ENCODE measurements around the gene CD86. TPM values are rescaled to one million over a fixed set of nuclear protein-coding genes. Genes with fewer than 3 reads are reported as not detected.

The CD86 gene
- total RNA-seq, 1 donor from 2014 or later = 4.2 TPM

GRCh38 chr3:122052968-122053367, 2.2 kb upstream of the CD86 start:
- DNase-seq (ENCODE audit: missing footprints) = no peak
- ATAC-seq = no peak
- intact Hi-C loops (cut with DNase I) = no loop called here

DNA sequence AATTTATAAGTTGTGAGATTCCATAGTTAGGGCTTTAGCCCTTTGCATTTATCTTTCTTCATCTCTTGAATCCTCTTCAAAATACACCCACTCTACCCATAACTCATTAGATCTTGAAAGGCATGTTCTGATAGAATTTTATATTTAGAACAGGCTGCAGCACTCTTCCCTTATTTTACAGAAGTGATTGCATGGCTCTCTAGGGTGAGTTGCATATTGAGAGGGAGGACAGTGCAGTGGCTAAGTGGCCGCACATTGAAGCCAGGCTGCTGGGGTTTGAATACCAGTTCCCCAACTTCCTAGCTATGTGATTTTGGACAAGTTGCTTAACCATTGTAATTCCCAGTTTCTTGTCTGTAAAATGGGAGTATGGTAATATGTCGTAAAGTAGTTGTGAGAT, 2.5 kb downstream of the CD86 start:
- intact Hi-C loops (cut with DNase I) = no loop called here
- DNase-seq (ENCODE audit: missing footprints) (no peak), ATAC-seq (no peak)

DNA sequence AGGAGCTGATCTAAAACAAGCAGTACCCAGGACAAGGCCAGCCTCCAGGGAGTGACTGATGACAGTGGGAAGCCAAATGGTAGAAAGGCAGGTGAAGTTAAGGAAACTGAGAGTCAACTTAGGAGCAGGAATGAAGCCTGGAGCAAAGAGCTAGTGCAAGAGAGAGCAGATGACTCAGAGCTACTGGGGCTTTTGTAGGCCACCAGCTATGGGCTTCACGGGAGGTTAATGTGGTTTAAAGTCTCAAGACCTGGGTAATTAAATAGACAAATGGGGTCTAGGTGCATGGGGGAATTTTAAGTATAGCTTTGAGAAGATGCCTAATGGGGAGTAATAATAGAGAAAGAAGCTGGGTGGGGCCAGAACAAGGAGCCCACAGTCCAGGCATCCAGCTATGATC, 3.1 kb downstream of the CD86 start:
- ATAC-seq = no peak

DNA sequence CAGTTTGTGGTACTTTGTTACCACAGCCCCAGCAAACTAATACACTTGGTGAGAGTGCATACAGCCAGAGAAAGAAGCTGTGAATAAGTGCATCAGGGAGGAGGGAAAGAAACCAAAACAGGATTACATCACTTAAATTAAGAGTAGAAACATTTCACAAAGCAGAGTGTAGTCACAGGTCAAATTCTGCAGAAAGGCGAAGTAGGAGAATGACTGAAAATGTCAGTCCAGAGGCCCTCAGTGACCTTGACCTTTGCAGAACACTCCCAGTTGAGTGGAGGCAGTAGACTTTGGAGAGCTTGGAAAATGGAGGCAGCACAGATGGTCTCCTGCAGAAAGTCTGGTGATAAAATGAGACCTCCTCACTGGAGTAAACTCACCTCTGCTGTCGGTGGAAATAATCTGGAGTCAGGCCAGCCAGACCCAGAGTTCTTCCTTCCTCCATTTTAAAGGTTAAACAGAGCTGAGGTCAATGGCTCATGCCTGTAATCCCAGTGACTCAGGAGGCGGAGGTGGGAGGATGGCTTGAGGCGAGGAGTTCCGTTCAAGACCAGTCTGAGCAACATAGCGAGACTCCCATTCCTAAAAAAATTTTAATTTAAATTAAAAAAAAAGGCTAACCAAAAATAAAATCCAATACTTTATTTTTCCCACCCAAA, 5.0 kb downstream of the CD86 start:
- intact Hi-C loops (cut with DNase I) = no loop called here
- DNase-seq (ENCODE audit: missing footprints) (no peak), ATAC-seq (no peak)

More for the DNA sequence above, 3.1 kb downstream of the CD86 start:
- intact Hi-C loops (cut with DNase I) = no loop called here
- no peak for DNase-seq (ENCODE audit: missing footprints)

DNA sequence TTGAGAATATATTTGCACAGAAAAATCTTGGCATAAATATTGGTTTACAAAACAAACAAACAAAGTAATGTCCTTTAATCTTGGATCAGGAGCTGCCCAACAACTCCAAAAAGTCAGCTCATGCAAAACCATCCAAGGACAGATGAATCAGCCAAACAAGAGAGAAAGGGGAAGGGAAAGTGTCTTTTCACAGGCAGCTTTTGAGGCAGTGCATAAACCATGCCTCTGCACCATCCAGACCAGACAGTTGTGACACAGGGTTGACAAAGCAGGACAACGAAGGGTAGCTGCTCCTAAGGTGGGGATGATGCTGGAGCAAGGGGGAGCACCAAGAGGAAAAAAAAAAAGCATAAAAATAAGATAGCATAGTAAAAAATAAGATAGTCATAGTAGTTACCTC, 8.7 kb downstream of the CD86 start:
- DNase-seq (ENCODE audit: missing footprints) (no peak), ATAC-seq (no peak)
- intact Hi-C loops (cut with DNase I) = no loop called here

DNA sequence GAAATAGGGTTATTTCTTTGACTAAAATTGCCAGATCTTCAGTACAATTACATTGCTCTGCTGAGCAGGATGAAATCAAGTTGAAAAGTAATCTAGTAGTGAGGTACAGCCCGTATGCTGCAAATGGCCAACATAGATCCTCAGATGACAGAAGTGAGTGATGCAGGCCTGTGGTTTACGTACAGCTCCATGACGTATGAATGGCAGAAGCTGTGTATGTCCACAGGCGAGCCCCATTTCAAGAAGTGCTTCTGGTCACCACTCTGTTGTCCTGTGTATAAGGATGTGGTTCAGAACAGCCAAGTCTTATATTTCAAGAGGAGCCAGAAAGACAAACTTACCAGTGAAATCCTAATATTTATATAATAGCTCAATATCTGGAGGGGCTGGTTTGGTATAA, 9.2 kb downstream of the CD86 start:
- intact Hi-C loops (cut with DNase I) = no loop called here
- DNase-seq (ENCODE audit: missing footprints) (no peak), ATAC-seq (no peak)

DNA sequence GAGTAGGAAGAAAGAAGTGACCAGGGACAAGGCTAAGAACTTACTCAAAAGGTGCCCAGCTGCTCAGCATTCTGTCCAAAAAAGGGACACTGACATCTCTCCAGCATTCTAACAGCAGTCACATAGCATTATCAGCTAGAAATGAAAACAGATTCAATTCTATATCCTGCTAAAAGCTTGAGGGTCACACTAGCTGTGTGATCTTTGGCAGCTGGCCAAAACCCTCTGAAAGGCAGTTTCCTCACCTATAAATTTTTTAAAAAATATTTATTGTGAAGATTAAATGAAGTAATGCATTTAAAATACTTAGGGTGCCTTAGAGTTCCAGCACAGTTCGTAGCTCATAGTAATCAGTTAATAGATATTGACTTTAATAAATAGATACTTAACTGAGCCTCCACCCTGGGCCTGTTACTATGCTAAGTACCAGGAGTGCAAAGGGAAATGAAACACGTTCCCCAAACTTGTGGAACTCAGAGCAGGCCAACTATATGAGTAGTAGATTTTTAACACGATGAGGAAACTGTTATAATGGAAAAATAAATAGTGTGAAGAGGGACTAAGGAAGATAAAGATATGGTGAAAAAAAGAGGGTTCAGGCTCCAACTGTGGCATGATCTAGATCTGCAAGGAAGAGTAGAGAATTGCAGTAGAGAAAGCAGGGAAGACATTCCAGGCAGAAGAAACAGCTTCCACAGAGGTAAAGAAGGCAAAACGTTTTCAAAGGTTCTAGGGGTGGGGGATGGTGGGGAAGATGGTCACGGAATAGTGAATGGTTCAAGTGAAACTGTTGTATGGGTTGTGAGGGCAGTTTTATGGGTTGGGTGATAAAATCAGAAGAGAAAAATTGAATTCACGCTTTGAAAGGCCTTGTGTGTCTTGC, 11.4 kb downstream of the CD86 start:
- intact Hi-C loops (cut with DNase I) = no loop called here
- no peak for ATAC-seq
- no peak for DNase-seq (ENCODE audit: missing footprints)

DNA sequence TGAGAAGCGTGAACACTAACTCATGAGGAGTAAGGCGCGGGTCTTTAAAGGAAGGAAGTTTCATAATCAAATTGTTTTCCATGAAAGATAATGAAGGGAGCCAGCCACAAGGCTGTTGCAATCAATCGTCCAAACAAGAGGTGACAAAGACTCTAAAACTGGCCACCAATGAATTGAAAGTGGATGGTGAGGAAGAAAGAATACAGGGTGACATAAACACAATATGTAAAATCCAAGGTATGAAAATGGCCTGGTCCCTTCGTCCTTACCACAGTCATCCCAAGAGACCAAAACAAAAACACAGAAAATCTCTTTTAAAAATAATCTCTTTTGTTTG, 12.0 kb downstream of the CD86 start:
- DNase-seq (ENCODE audit: missing footprints) (no peak), ATAC-seq (no peak)
- intact Hi-C loops (cut with DNase I) = no loop called here

DNA sequence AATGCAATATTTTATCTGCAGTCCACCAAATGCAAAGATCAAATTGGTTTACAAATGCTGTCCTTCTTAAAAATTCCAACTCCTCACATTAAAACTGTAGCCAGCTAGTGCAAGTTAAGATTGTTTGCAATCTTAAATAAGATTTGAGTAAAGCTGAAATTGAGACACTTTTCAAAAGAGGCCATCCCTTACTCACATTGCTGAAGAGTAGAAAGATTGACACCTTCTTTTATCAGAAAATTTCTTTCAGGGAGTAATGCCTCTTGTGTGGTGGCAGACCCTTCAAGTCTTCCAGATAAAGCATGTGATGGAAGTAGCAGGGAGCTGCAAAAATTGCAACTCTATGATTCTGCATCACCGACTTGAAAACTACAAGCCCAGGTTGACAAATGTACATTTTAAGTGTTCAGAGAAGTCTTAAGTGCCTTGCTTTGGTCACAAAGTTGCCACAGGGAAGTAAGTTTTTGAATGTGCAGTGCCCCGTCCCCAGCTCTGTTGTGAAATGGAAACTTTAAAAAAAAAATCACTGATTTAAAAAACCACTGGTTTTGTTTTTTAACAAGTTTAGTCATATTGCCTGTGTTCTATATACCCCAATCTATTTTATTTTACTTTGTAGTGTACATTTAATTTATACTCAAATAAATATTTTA, 12.6 kb downstream of the CD86 start:
- ATAC-seq = no peak
- no peak for DNase-seq (ENCODE audit: missing footprints)
- intact Hi-C loops (cut with DNase I) = no loop called here

GRCh38 chr3:122074621-122075265, 19.6 kb downstream of the CD86 start:
- DNase-seq (ENCODE audit: missing footprints) (peak; percentile 75), ATAC-seq (peak; percentile 90)
- intact Hi-C loops (cut with DNase I) = no loop called here

DNA sequence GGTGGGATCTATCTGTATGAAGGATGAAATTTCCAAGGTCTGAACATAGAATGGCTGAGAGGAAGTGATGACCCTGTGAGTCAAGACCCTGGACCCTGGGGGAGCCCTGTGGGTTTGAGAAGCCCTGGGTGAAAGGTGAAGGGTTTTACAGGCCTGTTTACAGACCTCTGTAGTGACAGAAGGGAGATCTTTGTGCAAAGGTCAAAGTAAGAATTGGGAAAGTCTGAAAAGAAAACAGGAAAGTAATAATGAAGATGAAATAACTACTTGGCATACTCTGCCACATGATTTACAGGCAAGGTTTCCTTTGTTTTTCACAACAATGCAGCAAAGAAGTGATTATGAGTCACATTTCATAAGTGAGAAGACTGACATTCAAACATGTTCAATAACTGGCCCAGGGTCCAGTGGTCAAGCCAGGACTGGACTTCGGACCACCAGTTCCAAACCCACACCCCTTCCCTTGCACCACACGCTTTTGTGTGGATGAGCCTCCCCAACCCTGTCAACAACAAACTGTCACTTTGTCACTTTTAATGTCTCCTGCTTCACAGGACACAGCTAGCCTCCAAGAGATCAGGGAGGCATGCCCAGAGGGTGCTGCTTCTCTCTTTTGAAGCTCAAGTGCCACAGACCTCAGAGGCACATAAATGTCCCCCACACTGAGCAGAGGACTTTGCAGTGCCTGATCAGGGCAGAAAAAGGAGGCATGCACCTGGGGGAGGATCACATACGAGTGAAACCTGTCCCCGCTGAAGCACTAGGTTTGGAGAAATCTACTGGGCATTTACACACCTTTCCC, 21.5 kb downstream of the CD86 start:
- no peak for DNase-seq (ENCODE audit: missing footprints)
- intact Hi-C loops (cut with DNase I) = no loop called here
- no peak for ATAC-seq

- intact Hi-C loops (cut with DNase I) = no loop called here
- no peak for DNase-seq (ENCODE audit: missing footprints)
- no peak for ATAC-seq
Measured at GRCh38 chr3:122077293-122078234, 22.4 kb downstream of the CD86 start.

- intact Hi-C loops (cut with DNase I) = no loop called here
- DNase-seq (ENCODE audit: missing footprints) (no peak), ATAC-seq (no peak)
Measured at GRCh38 chr3:122078235-122078935, 23.2 kb downstream of the CD86 start.

DNA sequence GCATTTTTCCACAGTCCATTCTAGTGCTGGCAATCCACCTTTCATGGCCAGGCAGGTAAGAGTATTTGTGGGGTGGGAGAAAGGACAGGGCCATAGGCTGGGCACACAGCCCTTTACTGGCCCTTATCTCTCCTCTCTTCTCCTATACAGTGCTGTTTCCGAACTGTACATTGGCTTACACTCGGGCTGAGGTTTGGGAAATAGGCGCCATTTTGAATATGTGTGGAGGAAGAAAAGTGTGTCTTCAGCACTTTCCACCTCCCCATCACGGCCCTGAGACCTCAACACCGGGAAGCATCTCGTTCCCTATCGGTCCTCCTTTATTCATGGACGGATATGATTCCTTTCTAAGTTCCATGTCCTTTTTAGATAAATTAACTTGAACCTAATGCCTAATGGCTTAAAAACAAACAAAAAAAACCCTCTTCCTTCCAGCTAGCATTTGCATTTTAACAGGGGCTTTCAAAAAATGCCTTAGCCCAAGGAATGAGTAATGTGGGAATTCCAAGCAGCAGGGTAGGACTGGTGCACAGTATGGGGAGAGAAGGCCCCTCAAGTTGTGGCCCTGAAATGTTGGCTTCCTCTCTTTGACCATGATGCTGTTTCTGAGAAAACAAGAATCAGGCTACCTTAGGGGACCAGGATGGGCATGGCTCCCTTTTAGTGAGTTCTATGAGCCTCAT, 24.5 kb downstream of the CD86 start:
- DNase-seq (ENCODE audit: missing footprints) (no peak), ATAC-seq (no peak)
- intact Hi-C loops (cut with DNase I) = no loop called here

GRCh38 chr3:122080207-122080587, 25.0 kb downstream of the CD86 start:
- DNase-seq (ENCODE audit: missing footprints) (no peak), ATAC-seq (no peak)
- intact Hi-C loops (cut with DNase I) = no loop called here

DNA sequence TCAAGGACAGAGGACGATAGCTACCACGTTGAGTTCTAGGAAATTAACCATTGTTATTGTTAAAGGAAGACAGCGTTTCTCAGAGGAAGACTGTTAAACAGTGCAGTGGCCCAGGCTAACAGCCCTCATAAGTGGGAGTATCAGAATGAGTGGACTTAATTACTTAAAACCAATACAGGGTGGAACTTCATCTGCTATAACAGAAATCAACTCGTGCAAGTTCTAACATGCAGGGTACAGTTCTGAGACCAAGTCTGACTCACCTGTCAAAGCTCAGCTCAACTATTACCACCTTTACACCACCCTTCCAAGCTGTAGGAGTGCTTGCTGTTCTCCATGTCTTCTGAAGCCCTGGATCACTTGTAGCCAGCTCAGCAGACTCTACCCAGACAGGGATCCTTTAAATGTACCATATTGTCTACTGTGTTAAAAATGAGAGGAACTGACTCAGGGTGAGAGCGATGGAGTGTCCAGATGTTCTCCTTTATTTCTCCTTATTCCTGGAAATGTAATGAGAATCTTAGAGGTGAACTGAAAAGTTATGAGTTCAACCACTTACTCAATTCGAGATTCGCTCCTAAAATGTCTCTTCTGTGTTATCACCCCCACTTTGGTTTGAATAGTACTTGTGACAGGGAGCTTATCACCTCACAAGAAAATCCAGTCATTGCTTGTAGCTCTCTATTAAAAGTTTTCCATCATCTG, 26.5 kb downstream of the CD86 start:
- intact Hi-C loops (cut with DNase I) = no loop called here
- ATAC-seq = no peak

More for the DNA sequence above, 26.5 kb downstream of the CD86 start:
- no peak for DNase-seq (ENCODE audit: missing footprints)
